NT2/D1 (cell line): ENCODE data around the gene SERPINB11.

Experiments
- DNase-seq: peaks from one replicate; pipeline ENCODE4 v3.0.0-alpha.2; 2011; ENCODE audit warnings: low read depth, low spot score
- H3K27me3 ChIP-seq: 2 replicates; pipeline ENCODE4 v1.6.0; 2011; ENCODE audit warnings: mild to moderate bottlenecking; ENCODE audit not compliant: insufficient read length, insufficient read depth
- H3K36me3 ChIP-seq: 2 replicates; pipeline ENCODE4 v1.6.1; 2011; ENCODE audit warnings: mild to moderate bottlenecking, low read length, mixed read lengths; ENCODE audit not compliant: insufficient read depth, insufficient read length
- H3K4me1 ChIP-seq: 2 replicates; pipeline ENCODE4 v1.5.1; 2011; ENCODE audit not compliant: insufficient read depth, insufficient read length
- H3K4me3 ChIP-seq: 2 replicates; pipeline ENCODE4 v1.5.1; 2011; ENCODE audit warnings: low read depth; ENCODE audit not compliant: insufficient read length
- H3K9ac ChIP-seq: 2 replicates; pipeline ENCODE4 v1.6.0; 2011; ENCODE audit warnings: low read depth; ENCODE audit not compliant: insufficient read length
- H3K9me3 ChIP-seq: 2 replicates; pipeline ENCODE4 v1.5.1; 2011; ENCODE audit warnings: mild to moderate bottlenecking, low read length; ENCODE audit not compliant: insufficient read depth
- SUZ12 ChIP-seq: IDR thresholded peaks from 2 replicates; pipeline ENCODE4 v1.6.1; 2011; ENCODE audit not compliant: insufficient read length, insufficient read depth; ENCODE audit errors: extremely low read depth
- YY1 ChIP-seq: IDR thresholded peaks from 2 replicates; pipeline ENCODE4 v1.6.1; 2011; ENCODE audit not compliant: insufficient read length, insufficient read depth
- ZNF274 ChIP-seq: IDR thresholded peaks from 2 replicates; pipeline ENCODE4 v1.6.1; 2011; ENCODE audit warnings: mild to moderate bottlenecking, low read depth, low read length

The SERPINB11 gene

DNA sequence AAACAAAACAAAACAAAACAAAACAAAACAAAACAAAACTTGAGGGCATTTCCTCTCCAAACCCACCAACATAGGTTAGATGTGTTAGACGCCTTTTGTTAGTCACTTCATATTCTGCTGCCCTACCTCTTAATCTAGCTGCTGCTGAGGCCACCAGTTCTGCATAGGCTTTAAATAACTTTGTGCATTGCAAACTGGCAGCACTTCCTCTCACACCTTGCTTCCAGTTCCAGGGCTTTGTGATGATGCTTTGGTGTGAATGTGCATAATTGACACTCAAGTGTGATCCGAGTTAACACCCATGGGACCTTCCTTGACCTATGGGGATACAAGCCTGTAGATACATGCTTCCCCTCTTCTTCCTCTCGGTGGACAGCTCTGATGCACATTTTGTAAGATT, 2.3 kb upstream of the SERPINB11 start:
- Histone ChIP-seq H3K4me3 (no peak overlapping the region), H3K36me3 (no peaks in the 10 kb centered on the region), H3K9me3 (no peaks in the 10 kb centered on the region), H3K27me3 (no peaks in the 10 kb centered on the region), H3K4me1 (no peaks in the 10 kb centered on the region), H3K9ac (no peak overlapping the region)
- TF ChIP-seq YY1 (no peak), ZNF274 (no peak)
- DNase-seq = no peak

DNA sequence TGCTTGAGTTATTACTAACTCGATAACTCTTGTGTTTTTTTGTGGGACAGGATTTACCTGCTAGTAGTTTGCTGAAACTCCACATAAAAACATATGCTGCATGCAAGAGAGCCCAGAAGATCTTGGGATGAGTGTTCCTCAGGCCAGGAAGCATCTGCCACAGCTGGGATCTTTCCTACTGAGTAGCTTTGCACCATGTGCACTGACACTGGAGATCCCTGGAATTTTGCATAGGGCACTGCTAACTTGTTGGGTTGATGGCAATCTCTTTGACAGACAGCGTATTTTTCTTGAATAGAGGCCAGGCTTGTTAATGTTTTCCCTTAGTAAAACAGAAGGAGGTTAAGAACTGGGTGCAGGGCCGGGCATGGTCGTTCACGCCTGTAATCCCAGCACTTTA, 808 bp upstream of the SERPINB11 start:
- no peak for TF ChIP-seq YY1
- TF ChIP-seq ZNF274 = no peak
- no peak for TF ChIP-seq SUZ12
- Histone ChIP-seq H3K4me1 (no peaks in the 10 kb centered on the region), H3K4me3 (no peak overlapping the region), H3K9me3 (no peaks in the 10 kb centered on the region), H3K36me3 (no peaks in the 10 kb centered on the region), H3K9ac (no peak overlapping the region), H3K27me3 (no peaks in the 10 kb centered on the region)
- DNase-seq = no peak

DNA sequence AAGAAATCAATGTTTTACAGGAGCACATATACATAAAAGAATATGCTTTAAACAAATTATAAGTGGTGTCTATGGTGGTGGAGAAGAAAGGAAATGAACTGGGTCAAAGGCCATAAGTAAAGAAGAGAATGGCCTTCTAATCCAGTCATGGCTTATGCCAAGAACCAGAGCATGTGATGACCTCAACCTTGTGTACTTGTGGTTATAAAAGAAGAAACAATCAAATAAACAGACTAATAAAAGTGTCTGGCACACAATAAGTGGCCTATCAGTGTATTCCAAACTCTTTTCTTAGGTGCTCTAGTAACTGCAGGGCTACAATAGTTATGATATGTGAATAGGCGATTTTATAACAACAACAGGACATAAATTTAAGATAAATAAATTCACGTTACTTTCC, 2.6 kb downstream of the SERPINB11 start:
- TF ChIP-seq SUZ12 = no peak
- H3K9me3 ChIP-seq = no peaks in the 10 kb centered on the region
- no peak for DNase-seq
- no peak overlapping the region for H3K4me3 ChIP-seq
- no peaks in the 10 kb centered on the region for H3K27me3 ChIP-seq
- no peaks in the 10 kb centered on the region for H3K36me3 ChIP-seq
- H3K4me1 ChIP-seq = no peaks in the 10 kb centered on the region
- H3K9ac ChIP-seq = no peak overlapping the region

DNA sequence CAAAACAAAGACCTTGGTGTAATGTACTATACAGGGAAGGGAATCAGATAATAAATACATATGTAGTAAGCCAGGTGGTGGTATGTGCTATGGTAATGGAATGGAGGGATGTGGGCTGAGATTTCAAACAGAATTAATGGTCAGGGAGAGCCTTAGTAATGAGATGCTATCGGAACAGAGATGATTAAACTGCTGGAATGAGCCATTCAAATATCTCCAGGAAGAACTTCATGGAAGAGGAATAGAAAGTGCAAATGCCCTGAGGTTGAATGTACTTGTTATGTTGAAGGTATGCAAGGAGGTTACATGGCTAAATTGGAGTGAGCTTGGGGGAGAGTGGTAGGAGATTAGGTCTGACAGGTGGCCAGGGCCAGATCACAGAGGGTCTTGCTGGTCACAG, 5.1 kb downstream of the SERPINB11 start:
- H3K4me3 ChIP-seq = no peak overlapping the region
- H3K9me3 ChIP-seq = no peaks in the 10 kb centered on the region
- no peak overlapping the region for H3K9ac ChIP-seq
- H3K4me1 ChIP-seq = no peaks in the 10 kb centered on the region
- no peak for TF ChIP-seq SUZ12
- TF ChIP-seq ZNF274 = no peak
- no peak for TF ChIP-seq YY1
- H3K36me3 ChIP-seq = no peaks in the 10 kb centered on the region
- H3K27me3 ChIP-seq = no peaks in the 10 kb centered on the region
- no peak for DNase-seq

DNA sequence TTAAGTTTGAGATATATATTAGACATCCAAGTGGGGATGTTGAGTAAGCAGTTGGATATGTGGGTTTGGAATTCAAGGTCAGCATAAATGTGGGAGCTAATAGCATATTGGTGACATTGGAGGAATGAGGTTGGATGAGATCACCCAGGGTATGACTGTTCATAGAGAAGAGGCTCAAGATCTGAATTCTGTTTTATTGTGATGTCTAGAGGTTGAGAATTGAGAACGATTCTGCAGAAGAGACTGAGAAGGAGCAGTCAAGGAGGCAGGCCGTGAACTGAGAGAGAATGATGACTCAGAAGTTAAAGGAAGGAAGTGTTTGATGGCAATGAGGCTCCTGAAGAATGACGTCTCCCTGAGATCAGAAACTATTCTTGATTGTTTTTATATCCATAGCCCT, 5.9 kb downstream of the SERPINB11 start:
- TF ChIP-seq ZNF274 (no peak), YY1 (no peak), SUZ12 (no peak)
- H3K4me3 ChIP-seq = no peak overlapping the region
- no peak for DNase-seq
- H3K4me1 ChIP-seq = no peaks in the 10 kb centered on the region
- no peaks in the 10 kb centered on the region for H3K36me3 ChIP-seq
- no peaks in the 10 kb centered on the region for H3K27me3 ChIP-seq
- peaks cover 6% of the 10 kb centered on the region; the same call in 1 of the 2 replicates for H3K9me3 ChIP-seq
- H3K9ac ChIP-seq = no peak overlapping the region

DNA sequence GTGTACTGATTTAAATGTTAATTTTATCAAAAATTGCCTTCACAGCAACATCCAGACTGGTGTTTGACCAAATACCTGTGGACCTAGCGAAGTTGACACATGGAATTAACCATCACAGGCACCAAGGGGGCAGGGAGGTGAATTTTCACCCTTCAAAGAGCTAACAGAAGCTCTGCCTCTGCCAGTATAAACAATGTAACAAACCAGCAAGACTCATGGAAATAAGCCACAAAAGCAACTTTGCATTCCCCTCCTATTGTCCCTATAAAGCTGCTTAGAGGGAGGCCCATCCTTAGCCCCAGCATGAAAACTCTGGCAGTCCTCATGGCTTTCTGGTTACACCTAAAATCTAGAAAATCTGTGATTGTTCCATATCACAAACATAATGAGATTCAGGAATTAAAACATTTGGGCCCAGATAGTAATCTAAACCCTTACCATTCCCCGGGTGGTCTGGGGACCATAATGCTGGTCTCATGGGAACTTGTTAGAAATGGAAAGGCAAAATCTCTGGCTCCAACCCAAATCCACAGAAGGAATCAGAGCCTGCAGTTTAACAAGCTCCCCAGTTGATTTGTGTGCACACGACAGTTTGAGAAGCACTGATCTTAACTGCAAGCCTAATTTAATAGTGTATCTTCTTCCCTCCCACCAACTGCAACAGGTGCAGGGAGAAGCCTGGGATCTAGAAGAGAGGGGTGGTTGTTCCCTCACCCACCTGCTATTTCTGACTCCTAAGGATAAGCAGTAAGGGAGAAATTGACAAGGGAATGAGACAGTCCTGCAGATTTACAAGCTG, 23.1 kb downstream of the SERPINB11 start:
- H3K27me3 ChIP-seq = no peaks in the 10 kb centered on the region
- H3K9me3 ChIP-seq = no peaks in the 10 kb centered on the region
- no peak overlapping the region for H3K4me3 ChIP-seq
- no peak overlapping the region for H3K9ac ChIP-seq
- H3K36me3 ChIP-seq = no peaks in the 10 kb centered on the region
- no peak for DNase-seq
- TF ChIP-seq SUZ12 = no peak
- TF ChIP-seq ZNF274 = no peak
- no peak for TF ChIP-seq YY1
- no peaks in the 10 kb centered on the region for H3K4me1 ChIP-seq

DNA sequence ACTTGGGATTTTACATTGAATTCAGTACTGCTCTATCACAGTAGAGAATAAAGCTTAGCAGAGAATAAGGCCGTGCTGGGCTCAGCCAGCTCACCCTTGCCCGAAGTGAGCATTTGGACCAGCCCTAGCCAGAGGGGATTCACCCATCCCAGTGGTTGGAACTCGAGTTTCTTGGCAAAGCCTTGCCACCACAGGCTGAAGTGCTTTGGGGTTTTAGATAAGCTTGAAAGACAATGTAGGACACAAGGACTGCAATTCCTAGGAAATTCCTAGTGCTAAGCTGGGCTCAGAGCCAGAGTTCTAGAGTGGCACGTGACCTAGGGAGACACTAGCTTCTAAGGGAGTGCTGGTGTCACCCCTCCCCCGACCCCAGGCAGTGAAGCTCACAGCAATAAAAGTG, 28.0 kb downstream of the SERPINB11 start:
- H3K36me3 ChIP-seq = no peaks in the 10 kb centered on the region
- no peak overlapping the region for H3K4me3 ChIP-seq
- H3K9me3 ChIP-seq = no peaks in the 10 kb centered on the region
- no peak for TF ChIP-seq YY1
- TF ChIP-seq ZNF274 = no peak
- TF ChIP-seq SUZ12 = no peak
- H3K9ac ChIP-seq = no peak overlapping the region
- H3K27me3 ChIP-seq = no peaks in the 10 kb centered on the region
- DNase-seq = no peak
- H3K4me1 ChIP-seq = no peaks in the 10 kb centered on the region
